GM18868 (cell line): Measurements from ENCODE around the gene RBM33.

Source experiments
- ATAC-seq: cut with Tn5 transposase; IDR thresholded peaks from one replicate; pipeline ENCODE4 v1.9.1; 2021; ENCODE audit warnings: mild to moderate bottlenecking, moderate library complexity; ENCODE audit not compliant: unreplicated experiment

RBM33 gene

DNA sequence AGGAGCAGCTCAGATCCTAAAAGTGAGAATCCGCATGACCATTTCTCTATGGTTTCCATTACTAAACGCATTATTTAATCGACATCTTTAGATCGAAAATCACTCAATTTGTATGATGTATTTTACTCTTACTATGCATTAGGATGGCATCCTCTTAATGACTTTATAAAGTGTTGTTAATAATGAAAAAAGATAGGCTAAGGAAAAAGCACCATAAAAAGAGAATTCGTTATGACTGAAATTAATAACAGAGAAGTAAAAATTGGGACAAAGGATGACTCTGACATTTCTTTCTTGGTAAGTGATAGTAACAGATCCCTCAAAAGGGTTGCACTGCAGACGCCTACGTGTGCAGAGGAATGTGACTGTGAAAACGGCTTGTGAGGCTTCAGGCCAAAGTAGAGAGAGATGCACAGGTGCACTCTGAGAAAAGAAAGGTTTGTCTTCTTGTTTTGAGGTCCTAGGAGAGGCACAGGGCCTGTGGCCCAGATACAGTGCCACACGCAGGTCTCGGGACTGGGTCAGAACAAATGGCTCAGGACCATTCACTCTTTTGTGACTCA lies 23.0 kb upstream of the RBM33 start:
- ATAC-seq, result no peak

DNA sequence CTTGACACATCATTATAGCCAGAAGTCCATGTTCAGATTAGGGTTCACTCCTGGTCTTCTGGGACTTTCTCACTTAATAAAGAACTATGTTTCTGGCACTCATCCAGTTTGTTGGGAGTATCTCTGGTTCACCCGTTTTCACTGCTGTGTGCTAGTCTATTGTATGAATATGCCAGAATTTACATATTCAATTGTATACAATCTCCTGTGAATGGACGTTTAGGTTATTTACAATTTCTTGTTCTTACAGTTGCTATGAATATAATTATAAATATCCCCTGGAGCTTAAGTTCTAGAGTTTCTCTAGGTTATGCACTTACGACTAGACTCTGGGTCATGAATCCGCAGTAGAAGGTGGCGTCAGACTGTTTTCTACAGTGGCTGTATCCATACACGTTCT lies 20.0 kb upstream of the RBM33 start:
- no peak for ATAC-seq

DNA sequence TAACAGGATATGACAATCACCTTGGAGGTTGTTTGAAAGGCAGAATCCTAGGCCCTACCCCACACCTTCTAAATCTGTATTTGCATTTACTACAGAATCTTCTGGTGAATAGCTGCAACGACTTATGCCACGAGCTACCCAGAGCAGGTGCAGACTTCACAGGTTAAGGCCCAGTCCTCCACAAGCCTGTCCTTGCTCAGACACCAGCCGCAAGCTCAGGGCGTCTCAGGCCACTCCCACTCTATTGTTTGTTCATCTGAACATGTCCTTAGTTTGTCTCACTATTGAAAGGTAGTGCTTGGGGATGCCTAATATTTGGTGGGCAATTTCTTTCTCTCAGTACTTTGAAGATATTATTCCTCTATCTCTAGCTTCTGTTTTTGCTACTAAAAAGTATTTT lies 18.9 kb upstream of the RBM33 start:
- no peak for ATAC-seq

DNA sequence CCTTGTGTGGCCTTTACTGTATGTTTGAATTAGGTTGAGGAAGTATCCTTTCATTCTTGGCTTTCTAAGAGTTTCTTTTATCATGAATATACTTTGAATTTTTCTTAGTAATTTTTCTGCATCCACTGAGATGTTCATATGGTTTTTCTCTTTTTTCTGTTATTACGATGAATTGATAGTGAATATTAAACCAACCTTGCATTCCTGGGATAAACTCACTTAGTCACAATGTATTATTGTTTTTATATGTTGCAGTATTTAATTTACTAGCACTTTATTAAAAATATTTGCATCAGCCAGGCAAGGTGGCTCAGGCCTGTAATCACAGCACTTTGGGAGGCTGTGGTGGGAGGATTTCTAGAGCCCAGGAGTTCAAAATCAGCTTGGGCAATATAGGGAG lies 15.3 kb upstream of the RBM33 start:
- ATAC-seq, result no peak

DNA sequence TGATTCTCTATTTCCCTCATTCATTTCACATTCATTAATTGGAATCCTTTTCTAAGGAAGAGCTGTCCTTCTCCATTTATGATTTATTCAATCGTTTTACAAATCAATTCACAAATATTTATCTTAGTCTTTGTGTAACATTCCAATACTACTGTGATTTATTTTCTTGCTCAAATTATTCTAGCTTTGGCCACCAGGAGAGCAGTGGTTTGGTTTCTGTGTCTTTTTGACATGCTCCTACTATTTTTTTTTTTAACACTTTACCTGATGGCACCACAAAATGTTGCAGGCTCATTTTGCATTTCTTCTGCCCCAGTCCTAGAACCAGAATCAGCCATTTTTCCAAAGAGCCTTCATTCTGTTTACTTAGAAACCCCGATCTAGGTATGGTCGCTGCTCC lies 13.3 kb upstream of the RBM33 start:
- ATAC-seq, result no peak

DNA sequence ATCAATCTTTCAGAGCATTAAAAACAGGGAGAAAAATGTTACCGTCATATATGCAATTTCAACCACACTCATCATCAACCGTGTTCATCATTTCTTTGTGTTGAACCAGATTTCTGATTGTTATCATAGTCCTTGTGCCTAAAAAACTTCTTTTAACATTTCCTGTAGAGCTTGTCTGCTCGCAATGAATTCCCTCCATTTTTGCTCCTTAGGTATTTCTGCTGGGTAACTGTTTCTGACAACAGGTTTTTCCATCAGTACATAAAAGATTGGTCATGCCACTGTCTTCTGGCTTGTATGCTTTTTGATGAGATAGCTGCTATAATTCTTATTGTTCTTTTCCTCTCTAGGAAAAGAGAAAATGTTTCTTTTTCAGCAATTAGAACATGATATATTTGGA lies 8.6 kb upstream of the RBM33 start:
- ATAC-seq, result no peak

DNA sequence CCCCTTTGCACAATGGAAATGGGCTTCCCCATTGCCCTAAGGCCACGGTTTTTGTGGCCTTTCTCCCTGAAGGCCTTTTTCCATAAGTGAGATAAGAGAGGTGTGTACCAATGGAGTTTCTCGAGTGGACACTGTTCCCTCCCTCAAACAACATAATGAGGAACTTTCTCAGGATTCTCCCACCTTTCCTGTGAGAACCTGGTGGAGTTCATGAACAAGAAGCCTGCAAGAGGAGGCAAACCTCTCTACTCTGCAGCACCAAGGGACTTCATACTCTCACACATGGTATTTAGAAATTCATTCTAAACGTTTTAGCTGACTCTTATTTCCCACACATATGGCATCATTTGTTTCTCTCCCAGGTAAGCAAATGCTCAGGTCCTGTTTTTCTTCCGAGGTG lies 7.3 kb upstream of the RBM33 start:
- no peak for ATAC-seq

DNA sequence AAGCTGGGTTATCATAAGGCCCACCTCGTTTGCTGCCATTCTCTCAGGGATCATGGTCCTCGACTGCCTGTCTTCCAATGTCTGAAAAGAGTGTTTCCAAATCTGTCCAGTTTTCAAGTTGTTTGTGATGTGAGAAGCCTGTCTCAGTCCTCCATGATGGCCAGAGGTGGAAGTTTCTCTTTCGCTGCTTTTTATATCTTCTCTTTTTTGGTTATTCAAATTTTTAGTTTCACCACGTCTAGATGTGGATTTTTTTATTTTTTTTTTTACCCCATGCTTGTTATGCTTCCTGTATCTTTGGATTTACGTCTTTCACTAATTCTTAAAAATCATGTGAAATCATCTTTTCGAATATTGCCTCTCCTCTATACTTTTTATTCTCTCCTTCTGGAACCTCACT lies 6.1 kb upstream of the RBM33 start:
- ATAC-seq, result no peak

DNA sequence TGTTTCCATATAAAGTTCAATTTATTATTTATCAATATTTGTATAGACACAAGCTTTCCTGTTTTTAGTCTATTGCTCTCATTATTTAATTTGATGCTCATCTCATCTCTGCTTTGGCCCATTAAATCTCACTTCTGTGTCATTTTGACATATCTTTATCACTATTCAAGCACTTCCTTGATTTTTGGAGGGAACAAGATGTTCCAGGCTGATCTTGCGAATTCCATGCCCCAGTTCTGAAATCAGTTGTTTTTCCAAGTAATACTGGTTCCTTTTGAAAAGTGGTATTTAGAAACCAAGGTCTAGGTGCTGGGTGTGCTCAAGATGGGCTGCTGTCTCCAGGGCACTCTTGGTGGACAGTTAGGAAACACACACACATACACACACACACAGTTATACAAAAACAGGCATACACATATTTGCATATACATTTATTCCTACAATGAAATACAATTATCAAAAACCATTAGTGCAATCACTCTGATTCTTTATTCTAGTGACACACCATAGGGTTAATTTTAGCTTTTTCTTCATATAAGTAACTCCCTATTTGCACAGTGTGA lies 4.4 kb upstream of the RBM33 start:
- no peak for ATAC-seq

DNA sequence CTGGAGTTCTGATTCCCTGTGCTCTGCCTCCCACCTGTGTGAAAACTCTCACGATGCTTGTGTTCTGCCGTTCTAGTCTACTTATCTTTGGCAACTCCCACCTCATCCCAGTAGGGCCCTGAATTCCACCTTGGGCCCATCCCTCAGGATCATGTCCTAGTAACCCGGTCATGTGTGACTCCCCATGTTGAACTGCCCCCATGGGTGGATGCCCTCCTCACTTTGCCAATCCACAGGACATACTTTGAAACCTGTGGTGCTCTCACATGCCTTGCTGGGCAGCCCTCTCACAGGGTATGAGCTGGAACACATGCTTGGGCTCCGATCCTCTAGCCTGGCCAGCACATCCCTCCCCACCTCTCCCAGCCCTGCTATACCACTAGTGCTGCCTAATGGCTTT lies 3.8 kb upstream of the RBM33 start:
- ATAC-seq, result no peak

DNA sequence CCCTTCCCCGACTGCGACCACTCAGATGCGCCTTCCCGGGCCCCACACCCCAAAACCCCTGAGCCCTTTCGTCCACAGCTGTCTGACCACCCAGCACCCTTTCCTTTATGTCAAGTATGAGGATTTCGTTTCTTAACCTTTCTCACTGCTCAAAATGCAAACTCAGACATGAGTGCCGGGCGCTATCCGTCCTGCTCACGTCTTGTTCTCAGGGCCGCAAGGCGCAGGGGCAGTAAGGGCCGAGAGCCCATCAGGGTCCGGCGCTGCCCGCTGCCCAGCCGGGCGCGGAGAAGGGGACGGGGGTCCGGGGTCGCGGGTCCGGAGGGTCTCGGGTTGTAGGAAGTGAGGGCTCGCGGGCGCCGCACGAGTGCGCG lies 670 bp upstream of the RBM33 start:
- no peak for ATAC-seq

DNA sequence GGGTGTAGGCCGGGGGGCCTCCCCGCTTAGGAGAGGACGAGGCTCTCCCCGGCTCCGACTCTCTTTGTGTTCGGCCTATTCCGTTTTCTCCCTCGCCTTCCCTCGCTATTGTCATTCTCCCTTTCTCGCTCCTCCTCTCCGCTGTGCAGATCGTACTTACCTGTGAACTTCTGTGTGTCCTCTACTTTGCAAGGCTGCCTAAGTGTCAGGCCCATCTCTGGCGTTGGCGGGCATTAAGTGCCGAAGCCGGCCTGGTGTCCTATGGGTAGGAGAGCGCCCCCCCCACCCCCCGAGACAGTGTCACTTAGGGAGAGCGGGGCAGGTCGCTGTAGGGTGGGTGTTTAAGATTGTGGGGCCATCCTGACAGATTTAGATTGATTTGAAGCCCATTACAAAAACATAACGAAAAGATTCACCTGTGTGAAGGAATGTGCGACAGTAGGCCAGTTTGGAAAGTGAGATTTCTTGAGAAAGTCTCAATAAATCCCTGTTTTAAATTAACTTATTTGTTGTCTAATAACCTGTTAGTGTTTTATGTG lies 579 bp downstream of the RBM33 start:
- ATAC-seq, result peak; percentile 36

DNA sequence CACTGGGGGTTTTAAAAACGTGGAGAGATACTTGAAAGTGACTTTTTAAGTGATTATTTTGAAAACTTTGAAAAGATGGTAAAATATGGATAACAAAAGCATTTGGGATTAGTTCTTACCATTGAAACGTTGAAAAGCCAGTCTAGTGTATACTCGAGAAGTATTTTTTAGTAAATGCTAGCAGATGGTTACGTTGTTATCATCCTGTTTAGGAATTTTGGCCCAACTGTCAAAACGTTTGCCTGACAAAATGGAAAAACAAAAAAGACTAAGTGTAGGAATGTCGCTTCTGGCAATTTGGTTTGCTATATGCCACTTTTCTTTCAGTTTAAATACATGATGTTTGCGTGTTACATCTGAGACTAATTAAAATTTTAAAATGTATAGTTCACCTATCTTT lies 1.2 kb downstream of the RBM33 start:
- no peak for ATAC-seq

DNA sequence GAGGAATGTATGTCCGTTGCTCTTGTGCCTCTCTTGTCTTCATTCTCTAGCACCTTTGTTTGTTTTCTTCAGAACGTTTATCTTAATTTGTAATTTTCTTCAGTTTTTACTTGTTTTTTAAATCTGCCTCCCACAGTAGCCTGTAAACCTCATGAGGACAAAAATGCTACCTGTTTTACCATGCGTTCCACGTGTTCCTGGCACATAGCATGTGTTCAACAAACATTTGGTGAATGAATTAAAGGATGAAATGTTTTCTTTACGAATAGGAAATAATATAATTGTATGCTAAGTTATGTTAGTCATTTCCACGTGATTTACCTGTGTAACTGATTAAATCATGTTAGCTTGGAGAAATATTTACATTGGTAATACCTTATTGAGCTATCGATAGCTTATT lies 2.2 kb downstream of the RBM33 start:
- no peak for ATAC-seq

DNA sequence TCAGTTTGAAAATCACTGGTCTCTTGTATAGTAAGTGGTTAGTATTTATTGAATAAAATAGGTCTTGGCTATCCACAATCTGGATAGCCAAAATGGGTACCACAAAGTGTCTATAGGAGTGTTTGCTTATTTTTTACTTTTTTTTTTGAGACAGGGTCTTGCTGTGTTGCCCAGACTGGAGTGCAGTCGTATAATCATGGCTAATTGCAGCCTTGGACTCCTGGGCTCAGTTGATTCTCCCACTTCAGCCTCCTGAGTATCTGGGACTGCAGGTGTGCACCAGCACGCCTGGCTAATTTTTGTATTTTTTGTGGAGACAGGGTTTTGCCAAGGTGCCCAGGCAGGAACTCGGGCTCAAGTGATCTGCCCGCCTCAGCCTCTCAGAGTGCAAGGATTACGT lies 2.8 kb downstream of the RBM33 start:
- ATAC-seq, result no peak

DNA sequence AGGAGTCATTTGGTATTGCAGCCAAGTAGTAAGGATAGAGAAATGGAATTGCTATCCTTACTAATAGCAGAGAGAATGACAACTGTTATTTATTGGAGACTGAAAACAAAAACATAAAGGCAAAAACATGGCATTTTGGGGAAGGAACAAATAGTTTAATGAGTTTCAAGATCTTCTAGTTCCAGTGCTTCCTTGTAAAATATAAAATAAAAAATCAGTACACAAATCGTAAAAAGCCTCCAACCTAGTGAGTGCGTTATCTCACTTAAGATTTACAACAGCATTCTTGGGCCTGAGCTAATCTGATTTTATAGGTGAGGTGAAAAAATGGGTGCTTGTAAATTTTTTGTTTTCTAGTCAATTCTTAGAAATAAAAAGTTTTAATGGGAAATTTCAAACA lies 3.3 kb downstream of the RBM33 start:
- ATAC-seq, result no peak

DNA sequence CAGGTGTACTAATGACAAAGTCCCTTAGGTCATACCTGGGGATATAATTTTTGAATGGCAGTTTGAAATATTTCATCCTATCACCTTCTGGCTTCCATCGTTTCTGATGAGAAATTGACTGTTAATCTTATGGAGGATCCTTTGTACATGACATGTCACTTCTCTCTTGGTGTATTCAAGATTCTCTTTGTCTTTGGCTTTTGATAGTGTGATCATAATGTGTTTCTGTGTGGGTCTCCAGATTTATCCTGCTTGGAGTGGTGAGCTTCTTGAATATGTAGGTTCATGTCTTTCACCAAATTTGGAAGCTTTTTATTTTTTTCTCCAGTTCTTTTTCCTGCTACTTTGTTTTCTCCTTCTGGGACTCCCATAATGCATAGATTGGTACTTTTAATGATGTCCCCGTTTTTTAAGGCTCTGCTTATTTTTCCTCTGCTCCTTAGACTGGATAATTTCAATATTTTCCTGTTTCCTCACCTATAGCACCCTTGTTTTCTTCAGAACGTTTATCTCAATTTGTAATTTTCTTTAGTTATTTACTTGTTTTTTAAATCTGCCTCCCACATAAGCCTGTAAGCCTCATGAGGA lies 4.4 kb downstream of the RBM33 start:
- ATAC-seq, result no peak

DNA sequence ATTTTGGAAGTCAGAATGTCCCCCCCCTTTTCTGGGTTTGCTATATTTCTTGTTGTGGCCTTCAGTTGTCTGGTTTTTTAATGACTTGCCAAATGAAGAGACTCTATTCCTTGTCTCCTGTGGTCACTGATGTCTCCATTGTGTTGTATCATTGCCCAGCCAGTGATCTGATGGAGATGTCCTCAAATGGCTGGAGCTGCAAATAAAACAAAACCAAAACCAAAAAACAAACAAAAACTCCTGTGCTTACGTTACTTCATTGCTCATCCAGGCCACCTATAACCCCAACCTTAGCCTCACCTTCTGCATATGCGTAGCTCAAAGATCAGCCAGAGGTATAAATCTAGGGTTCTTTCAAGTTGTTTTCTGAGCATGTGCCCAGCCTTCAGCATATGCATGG lies 5.1 kb downstream of the RBM33 start:
- ATAC-seq, result no peak

DNA sequence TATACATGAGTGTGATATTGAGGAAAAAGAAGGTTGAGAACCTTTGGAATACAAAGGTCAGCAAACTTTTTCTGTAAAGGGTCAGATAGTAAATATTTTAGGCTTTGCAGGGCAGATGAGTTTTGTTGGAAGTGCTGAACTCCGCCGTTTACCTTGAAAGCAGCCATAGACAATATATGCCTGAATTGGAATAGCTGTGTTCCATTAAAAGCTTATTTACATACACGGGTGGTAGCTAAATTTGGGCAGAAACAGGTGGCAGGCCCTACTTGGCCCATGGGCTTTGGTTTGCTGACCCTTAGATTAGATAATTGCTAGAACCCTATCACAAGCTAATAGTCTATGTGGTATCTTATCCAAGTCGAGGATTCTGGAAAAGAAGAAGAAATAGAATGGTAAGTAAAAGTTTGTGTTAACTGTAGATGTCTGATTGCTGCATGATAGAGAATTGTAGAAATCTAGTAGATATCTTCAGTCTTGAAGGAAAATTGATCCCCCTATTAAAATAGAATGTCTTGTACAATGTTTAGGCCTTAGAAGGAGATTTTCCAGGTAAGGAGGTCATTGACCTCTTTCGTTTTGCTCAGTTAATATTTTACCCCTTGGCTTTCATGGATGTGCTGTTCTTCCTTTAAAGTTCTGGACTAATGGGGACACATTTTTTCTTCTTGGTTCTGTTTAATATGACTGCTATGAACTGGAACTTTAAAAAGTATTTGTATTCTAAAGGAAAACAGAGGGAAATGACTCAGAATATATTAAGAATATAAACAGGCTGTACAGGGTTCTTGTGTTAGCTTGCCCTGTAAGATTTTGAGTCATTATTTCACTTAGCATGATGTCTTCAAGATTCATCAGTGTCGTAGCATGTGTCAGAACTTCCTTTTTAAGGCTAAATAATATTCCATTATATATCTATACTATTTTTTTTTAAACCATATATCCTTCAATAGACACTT lies 8.0 kb downstream of the RBM33 start:
- ATAC-seq, result no peak

DNA sequence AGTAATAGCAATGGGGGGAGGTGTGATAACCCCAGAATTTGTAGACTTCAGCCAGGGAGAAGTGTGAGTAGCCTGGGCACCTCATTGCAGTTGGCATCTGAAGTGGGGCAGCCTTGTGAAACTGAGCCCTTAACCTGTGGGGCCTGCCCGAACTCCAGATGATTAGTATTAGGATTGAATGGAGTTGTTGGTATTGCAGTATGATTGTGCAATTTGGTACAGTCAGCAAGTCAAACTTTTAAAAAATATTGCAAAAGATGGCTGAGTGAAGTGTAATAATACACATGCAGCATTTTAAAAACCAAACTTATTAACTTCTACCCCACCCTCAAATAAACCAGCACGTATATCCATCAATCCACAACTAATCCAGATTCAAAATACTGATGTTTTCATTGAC lies 9.3 kb downstream of the RBM33 start:
- no peak for ATAC-seq

DNA sequence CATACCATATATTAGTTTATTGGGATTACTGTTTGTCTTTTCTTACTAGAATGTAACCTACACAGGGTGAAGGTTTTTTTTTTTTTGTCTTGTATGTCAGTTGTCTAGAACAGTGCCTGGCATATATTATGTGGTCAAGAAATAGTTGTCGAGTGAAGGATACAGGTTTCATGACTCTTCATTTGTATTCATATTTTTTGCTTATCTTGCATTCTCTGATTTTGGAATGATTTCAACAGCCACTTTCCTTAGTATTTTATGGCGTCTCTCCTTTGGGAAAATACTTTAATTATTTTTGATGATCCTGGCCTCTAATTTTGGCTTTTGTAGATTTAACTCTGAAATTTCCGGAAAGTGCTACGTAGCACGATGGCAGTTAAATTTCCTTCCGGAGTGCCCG lies 12.4 kb downstream of the RBM33 start:
- no peak for ATAC-seq
